ENCODE data around the gene TMC5. TPM values are rescaled to one million over a fixed set of nuclear protein-coding genes. Genes with fewer than 3 reads are reported as not detected.

TMC5 gene
- polyA plus RNA-seq, 3 donors = not detected

GRCh38 chr16:19548144-19548543 lies 130.5 kb downstream of the TMC5 start:
- no peak overlapping the region for H3K4me3 Mint-ChIP-seq

More at GRCh38 chr16:19548144-19548543, 130.5 kb downstream of the TMC5 start:
- no peaks in the 10 kb centered on the region for H3K27me3 ChIP-seq (ENCODE audit: control insufficient read depth in 2 of 2, insufficient read depth in 2 of 2, low read length in 2 of 2)
- Mint-ChIP-seq H3K27me3 (ENCODE audit: low read depth in 3 of 3) (no peaks in the 10 kb centered on the region), H3K9me3 (peaks cover 2 to 7% (median 4%) of the 10 kb centered on the region in 7 donors), H3K36me3 (peaks cover 42 to 57% of the 10 kb centered on the region in 2 donors), H3K4me1 (no peaks in the 10 kb centered on the region), H3K27ac (no peak overlapping the region)
- no peaks in the 10 kb centered on the region for H3K79me2 ChIP-seq (ENCODE audit: insufficient read depth, low read length)
- no peak overlapping the region for H3K27ac ChIP-seq (ENCODE audit: low read depth in 1 of 2, low read length in 2 of 2)
- H4K20me1 ChIP-seq (ENCODE audit: insufficient read depth, low read length) = no peaks in the 10 kb centered on the region
- no peak overlapping the region for H3K4me3 ChIP-seq (replicated peaks in 1 of 3; ENCODE audit: low read depth in 2 of 3, low read length in 3 of 3)
- H3K9ac ChIP-seq (ENCODE audit: insufficient read depth, low read length, poor library complexity, severe bottlenecking) = no peak overlapping the region
- TF ChIP-seq CTCF (IDR thresholded peaks at IDR 0.05) = no peak
- intact Hi-C loops (cut with micrococcal nuclease) = no loop called here
- H3K4me2 ChIP-seq (replicated peaks; ENCODE audit: extremely low read depth, low read length, poor library complexity, severe bottlenecking) = no peak overlapping the region
- no peak for DNase-seq
- H3K36me3 ChIP-seq (replicated peaks in 1 of 2; ENCODE audit: control insufficient read depth in 1 of 2, insufficient read depth in 2 of 2, low read length in 2 of 2) = peaks cover 55 to 88% of the 10 kb centered on the region in 2 donors
- no peaks in the 10 kb centered on the region for H3K4me1 ChIP-seq (ENCODE audit: control insufficient read depth in 1 of 2, insufficient read depth in 2 of 2, low read length in 2 of 2)
- no peaks in the 10 kb centered on the region for H3K9me3 ChIP-seq (replicated peaks in 1 of 2; ENCODE audit: control insufficient read depth in 1 of 2, insufficient read depth in 1 of 2, low read length in 2 of 2)
- WGBS (ENCODE audit: insufficient coverage) = no CpG with 5 or more reads among the region's 3 CpGs
- no peak overlapping the region for H2AFZ ChIP-seq (ENCODE audit: insufficient read depth, low read depth, low read length, poor library complexity, severe bottlenecking)

Other genes starting within 250 kb of the TMC5 start
- 1 to 10 TPM in 2 of 3 donors, under 1 TPM in 1; 0.81 to 4.9 (median 1.1) TPM for gene SYT17, start 249.6 kb upstream of the TMC5 start, polyA plus RNA-seq
- gene CLEC19A, start 132.2 kb upstream of the TMC5 start, polyA plus RNA-seq = not detected
- 10 to 100 TPM; 30.6 to 75.5 (median 71.7) TPM for gene GDE1, start 104.2 kb downstream of the TMC5 start, polyA plus RNA-seq
- 1 to 10 TPM; 3.5 to 6.2 (median 6.1) TPM for gene CCP110, start 106.1 kb downstream of the TMC5 start, polyA plus RNA-seq
- gene VPS35L, start 137.8 kb downstream of the TMC5 start, polyA plus RNA-seq = 10 to 100 TPM; 29.7 to 51.4 (median 48.8) TPM

Measured in CD14-positive monocyte (primary cell).